ENCODE measurements around the gene DBH. TPM values are rescaled to one million over a fixed set of nuclear protein-coding genes. Genes with fewer than 3 reads are reported as not detected.

DBH gene
- total RNA-seq, 2 experiments from 2014 or later, result not detected

DNA sequence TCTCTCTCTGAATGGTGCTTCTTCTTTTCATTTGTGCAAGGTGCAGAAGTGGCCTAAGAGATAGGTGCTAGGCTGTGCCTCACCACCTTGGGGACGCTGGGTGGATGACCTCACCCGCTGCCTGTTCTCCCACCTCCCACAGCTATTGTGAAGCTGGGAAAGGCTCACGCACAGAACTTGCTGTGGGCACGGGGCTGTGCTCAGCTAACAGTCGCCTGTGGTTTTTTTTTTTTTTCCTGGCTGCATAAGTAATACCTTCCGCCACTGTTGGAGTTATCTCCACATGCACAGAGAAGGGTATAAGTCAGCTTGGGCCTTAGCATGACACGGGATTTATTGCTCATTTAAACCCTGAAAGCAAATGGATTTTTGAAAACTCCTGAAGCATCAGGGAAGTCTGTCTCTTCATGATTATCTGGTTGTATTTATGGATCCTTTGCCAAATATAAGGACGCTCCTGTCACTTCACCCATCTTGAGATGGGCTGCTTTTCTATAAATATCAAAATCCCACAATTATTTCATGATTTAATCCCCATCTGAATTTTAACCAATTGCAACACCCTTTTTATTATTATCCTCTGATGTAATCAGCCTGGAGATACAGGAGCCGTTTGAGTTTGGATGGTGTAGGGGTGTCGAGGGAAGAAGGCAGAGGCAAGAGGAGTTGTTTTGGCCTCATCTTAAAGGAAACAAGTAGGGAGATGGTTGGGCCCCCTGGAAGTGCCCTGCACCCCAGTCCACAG lies 9.0 kb downstream of the DBH start:
- Histone ChIP-seq H3K4me1 (ENCODE audit: insufficient read depth, low read length, poor library complexity, severe bottlenecking) (no peaks in the 10 kb centered on the region), H3K4me2 (ENCODE audit: low read length) (no peak overlapping the region), H4K20me1 (ENCODE audit: insufficient read depth, low read length) (no peaks in the 10 kb centered on the region), H3K27ac (ENCODE audit: low read depth, low read length, poor library complexity, severe bottlenecking) (no peak overlapping the region), H3K9me3 (ENCODE audit: low read length) (no peaks in the 10 kb centered on the region), H2AFZ (ENCODE audit: low read length) (no peak overlapping the region), H3K79me2 (ENCODE audit: insufficient read depth, low read depth, low read length) (no peaks in the 10 kb centered on the region), H3K36me3 (ENCODE audit: insufficient read depth, low read length) (no peaks in the 10 kb centered on the region), H3K4me3 (ENCODE audit: low read depth, low read length, poor library complexity, severe bottlenecking) (no peak overlapping the region), H3K9me2 (ENCODE audit: insufficient read depth, low read length) (no peaks in the 10 kb centered on the region)
- no TSS peak for BruUV-seq (replicated peaks)
- ChIA-PET POLR2A (no interaction called here), CTCF (ENCODE audit: unreplicated experiment) (no interaction called here)
- TF ChIP-seq, protein P1, sequence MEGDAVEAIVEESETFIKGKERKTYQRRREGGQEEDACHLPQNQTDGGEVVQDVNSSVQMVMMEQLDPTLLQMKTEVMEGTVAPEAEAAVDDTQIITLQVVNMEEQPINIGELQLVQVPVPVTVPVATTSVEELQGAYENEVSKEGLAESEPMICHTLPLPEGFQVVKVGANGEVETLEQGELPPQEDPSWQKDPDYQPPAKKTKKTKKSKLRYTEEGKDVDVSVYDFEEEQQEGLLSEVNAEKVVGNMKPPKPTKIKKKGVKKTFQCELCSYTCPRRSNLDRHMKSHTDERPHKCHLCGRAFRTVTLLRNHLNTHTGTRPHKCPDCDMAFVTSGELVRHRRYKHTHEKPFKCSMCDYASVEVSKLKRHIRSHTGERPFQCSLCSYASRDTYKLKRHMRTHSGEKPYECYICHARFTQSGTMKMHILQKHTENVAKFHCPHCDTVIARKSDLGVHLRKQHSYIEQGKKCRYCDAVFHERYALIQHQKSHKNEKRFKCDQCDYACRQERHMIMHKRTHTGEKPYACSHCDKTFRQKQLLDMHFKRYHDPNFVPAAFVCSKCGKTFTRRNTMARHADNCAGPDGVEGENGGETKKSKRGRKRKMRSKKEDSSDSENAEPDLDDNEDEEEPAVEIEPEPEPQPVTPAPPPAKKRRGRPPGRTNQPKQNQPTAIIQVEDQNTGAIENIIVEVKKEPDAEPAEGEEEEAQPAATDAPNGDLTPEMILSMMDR (conservative IDR thresholded peaks at IDR 0.05; ENCODE audit: low read length), result no peak
- TF ChIP-seq EZH2phosphoT487 (IDR thresholded peaks at IDR 0.05; ENCODE audit: borderline replicate concordance, low read depth, low read length), result no peak
- DNase-seq (ENCODE audit: low spot score), result no peak
- intact Hi-C loops (cut with micrococcal nuclease; ENCODE audit: unreplicated experiment), result no loop called here

DNA sequence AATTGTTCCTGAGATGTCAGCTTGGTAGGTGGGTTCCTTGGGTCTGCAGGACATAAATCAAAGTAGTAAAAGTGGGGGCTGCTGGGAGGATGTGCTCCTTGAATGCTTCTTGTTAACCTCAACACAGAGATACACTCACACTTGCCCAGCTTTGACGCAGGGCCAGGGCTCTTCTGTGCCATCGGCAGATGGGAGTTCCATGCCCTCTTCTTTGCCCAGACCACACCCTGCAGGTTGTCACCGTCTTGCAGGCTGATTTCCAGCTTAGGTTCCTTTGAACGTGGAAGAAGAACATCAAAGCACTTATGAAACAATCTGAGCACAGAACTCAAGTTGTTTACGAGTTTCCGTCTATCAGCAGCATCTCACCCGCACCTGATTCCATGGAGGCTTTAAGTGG lies 11.0 kb downstream of the DBH start:
- H3K27ac ChIP-seq (ENCODE audit: low read depth, low read length, poor library complexity, severe bottlenecking), result no peak overlapping the region
- TF ChIP-seq, protein P1 (conservative IDR thresholded peaks at IDR 0.05; ENCODE audit: low read length), result no peak
- TF ChIP-seq EZH2phosphoT487 (IDR thresholded peaks at IDR 0.05; ENCODE audit: borderline replicate concordance, low read depth, low read length), result no peak
- no peak overlapping the region for H3K4me3 ChIP-seq (ENCODE audit: low read depth, low read length, poor library complexity, severe bottlenecking)
- H3K4me1 ChIP-seq (ENCODE audit: insufficient read depth, low read length, poor library complexity, severe bottlenecking), result no peaks in the 10 kb centered on the region
- no peak overlapping the region for H2AFZ ChIP-seq (ENCODE audit: low read length)
- H3K4me2 ChIP-seq (ENCODE audit: low read length), result no peak overlapping the region
- BruUV-seq (replicated peaks), result no TSS peak
- no peaks in the 10 kb centered on the region for H3K79me2 ChIP-seq (ENCODE audit: insufficient read depth, low read depth, low read length)
- H3K36me3 ChIP-seq (ENCODE audit: insufficient read depth, low read length), result no peaks in the 10 kb centered on the region
- CTCF ChIA-PET (ENCODE audit: unreplicated experiment), result no interaction called here
- no peaks in the 10 kb centered on the region for H4K20me1 ChIP-seq (ENCODE audit: insufficient read depth, low read length)
- DNase-seq (ENCODE audit: low spot score), result no peak
- POLR2A ChIA-PET, result no interaction called here
- intact Hi-C loops (cut with micrococcal nuclease; ENCODE audit: unreplicated experiment), result no loop called here
- H3K9me2 ChIP-seq (ENCODE audit: insufficient read depth, low read length), result no peaks in the 10 kb centered on the region
- no peaks in the 10 kb centered on the region for H3K9me3 ChIP-seq (ENCODE audit: low read length)

DNA sequence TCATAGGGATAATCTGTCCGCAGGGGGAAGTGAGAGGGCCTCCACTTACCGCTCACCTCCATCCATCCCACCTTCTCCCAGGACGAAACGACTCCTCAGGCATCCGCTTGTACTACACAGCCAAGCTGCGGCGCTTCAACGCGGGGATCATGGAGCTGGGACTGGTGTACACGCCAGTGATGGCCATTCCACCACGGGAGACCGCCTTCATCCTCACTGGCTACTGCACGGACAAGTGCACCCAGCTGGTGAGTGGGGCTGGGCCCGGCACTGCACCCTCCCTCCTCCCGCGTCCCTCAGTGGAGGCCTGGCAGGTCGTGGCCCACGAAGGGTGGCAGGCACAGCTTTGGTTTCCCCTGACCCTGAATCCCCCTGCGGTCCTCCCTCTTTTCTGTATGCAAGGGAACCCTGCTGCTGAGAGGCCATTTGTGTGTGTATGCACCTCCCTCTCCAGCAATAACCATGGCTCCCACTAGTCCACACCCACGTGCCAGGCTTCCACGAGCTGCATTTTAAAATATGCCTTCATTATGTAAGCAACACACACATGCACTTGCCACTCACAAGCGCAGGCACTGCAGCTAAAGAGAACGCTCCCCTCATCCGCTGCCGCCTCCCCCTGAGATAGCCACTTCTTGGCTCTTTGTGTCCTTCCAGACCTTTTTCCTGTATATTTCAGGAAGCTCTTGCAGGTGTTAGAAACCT lies 11.8 kb downstream of the DBH start:
- Histone ChIP-seq H3K36me3 (ENCODE audit: insufficient read depth, low read length) (no peaks in the 10 kb centered on the region), H3K4me1 (ENCODE audit: insufficient read depth, low read length, poor library complexity, severe bottlenecking) (no peaks in the 10 kb centered on the region), H3K9me3 (ENCODE audit: low read length) (no peaks in the 10 kb centered on the region), H4K20me1 (ENCODE audit: insufficient read depth, low read length) (no peaks in the 10 kb centered on the region), H3K4me3 (ENCODE audit: low read depth, low read length, poor library complexity, severe bottlenecking) (no peak overlapping the region), H3K4me2 (ENCODE audit: low read length) (no peak overlapping the region), H3K27ac (ENCODE audit: low read depth, low read length, poor library complexity, severe bottlenecking) (no peak overlapping the region), H2AFZ (ENCODE audit: low read length) (no peak overlapping the region), H3K9me2 (ENCODE audit: insufficient read depth, low read length) (no peaks in the 10 kb centered on the region), H3K79me2 (ENCODE audit: insufficient read depth, low read depth, low read length) (no peaks in the 10 kb centered on the region)
- BruUV-seq (replicated peaks), result no TSS peak
- DNase-seq (ENCODE audit: low spot score), result no peak
- intact Hi-C loops (cut with micrococcal nuclease; ENCODE audit: unreplicated experiment), result no loop called here
- ChIA-PET CTCF (ENCODE audit: unreplicated experiment) (no interaction called here), POLR2A (no interaction called here)
- TF ChIP-seq EZH2phosphoT487 (IDR thresholded peaks at IDR 0.05; ENCODE audit: borderline replicate concordance, low read depth, low read length), result no peak
- TF ChIP-seq, protein P1 (conservative IDR thresholded peaks at IDR 0.05; ENCODE audit: low read length), result no peak
